Measurements from ENCODE around the gene ARRB1. TPM values are rescaled to one million over a fixed set of nuclear protein-coding genes. Genes with fewer than 3 reads are reported as not detected.

Gene ARRB1
- total RNA-seq, 1 experiment from 2014 or later, result 116 TPM

- no peak for DNase-seq
- CTCF ChIA-PET, result no interaction called here
- Histone ChIP-seq H3K4me1 (peaks cover 22% of the 10 kb centered on the region), H3K4me3 (ENCODE audit: low read depth, low read length) (no peak overlapping the region), H3K9me3 (no peaks in the 10 kb centered on the region), H3K27me3 (replicated peaks; ENCODE audit: control insufficient read depth, insufficient read depth, low read length) (no peaks in the 10 kb centered on the region), H3K36me3 (ENCODE audit: control insufficient read depth, insufficient read depth, low read length) (no peaks in the 10 kb centered on the region; the same call in none of the 2 replicates)
- Mint-ChIP-seq H3K4me3 (ENCODE audit: unreplicated experiment) (no peak overlapping the region), H3K27ac (ENCODE audit: unreplicated experiment) (peak overlapping the region; percentile 32), H3K9me3 (ENCODE audit: unreplicated experiment) (no peaks in the 10 kb centered on the region), H3K4me1 (ENCODE audit: low read depth, unreplicated experiment) (peaks cover 33% of the 10 kb centered on the region), H3K27me3 (ENCODE audit: insufficient read depth, unreplicated experiment) (no peaks in the 10 kb centered on the region), H3K36me3 (ENCODE audit: insufficient read depth, unreplicated experiment) (peaks cover 15% of the 10 kb centered on the region)
- no peak for TF ChIP-seq CTCF (IDR thresholded peaks at IDR 0.05; ENCODE audit: insufficient read depth in 1 of 2, low read depth in 1 of 2, low read length in 1 of 2, severe bottlenecking in 1 of 2, unreplicated experiment in 1 of 2)
- no TSS peak for BruUV-seq (replicated peaks)
- intact Hi-C loops (cut with micrococcal nuclease; ENCODE audit: unreplicated experiment), result no loop called here
- POLR2A ChIA-PET, result no interaction called here
Measured at GRCh38 chr11:75319035-75319877, 32.2 kb downstream of the ARRB1 start.

GRCh38 chr11:75317446-75318122 lies 33.9 kb downstream of the ARRB1 start:
- no peak for TF ChIP-seq CTCF (IDR thresholded peaks at IDR 0.05; ENCODE audit: insufficient read depth in 1 of 2, low read depth in 1 of 2, low read length in 1 of 2, severe bottlenecking in 1 of 2, unreplicated experiment in 1 of 2)
- Histone ChIP-seq H3K36me3 (ENCODE audit: control insufficient read depth, insufficient read depth, low read length) (no peaks in the 10 kb centered on the region; the same call in none of the 2 replicates), H3K4me3 (ENCODE audit: low read depth, low read length) (no peak overlapping the region), H3K4me1 (peaks cover 9% of the 10 kb centered on the region), H3K9me3 (no peaks in the 10 kb centered on the region), H3K27me3 (replicated peaks; ENCODE audit: control insufficient read depth, insufficient read depth, low read length) (no peaks in the 10 kb centered on the region)
- DNase-seq, result no peak
- H3K4me3 Mint-ChIP-seq (ENCODE audit: unreplicated experiment), result no peak overlapping the region
- intact Hi-C loops (cut with micrococcal nuclease; ENCODE audit: unreplicated experiment), result no loop called here
- H3K4me1 Mint-ChIP-seq (ENCODE audit: low read depth, unreplicated experiment), result peaks cover 32% of the 10 kb centered on the region
- H3K9me3 Mint-ChIP-seq (ENCODE audit: unreplicated experiment), result no peaks in the 10 kb centered on the region
- ChIA-PET POLR2A (no interaction called here), CTCF (interaction anchor here (0.5 to 0.6 kb wide), 2 partner anchors 63 to 1976 kb away, joined by 3 to 4 read pairs; no protein-coding TSS in a partner anchor)
- peaks cover 10% of the 10 kb centered on the region for H3K36me3 Mint-ChIP-seq (ENCODE audit: insufficient read depth, unreplicated experiment)
- BruUV-seq (replicated peaks), result no TSS peak
- H3K27me3 Mint-ChIP-seq (ENCODE audit: insufficient read depth, unreplicated experiment), result no peaks in the 10 kb centered on the region
- H3K27ac Mint-ChIP-seq (ENCODE audit: unreplicated experiment), result peak overlapping the region; percentile 46

- no peak overlapping the region for H3K4me3 ChIP-seq (ENCODE audit: low read depth, low read length)
- peaks cover 19% of the 10 kb centered on the region for H3K4me1 ChIP-seq
- no peaks in the 10 kb centered on the region for H3K27me3 ChIP-seq (replicated peaks; ENCODE audit: control insufficient read depth, insufficient read depth, low read length)
- Mint-ChIP-seq H3K36me3 (ENCODE audit: insufficient read depth, unreplicated experiment) (peaks cover 7% of the 10 kb centered on the region), H3K27ac (ENCODE audit: unreplicated experiment) (no peak overlapping the region), H3K27me3 (ENCODE audit: insufficient read depth, unreplicated experiment) (no peaks in the 10 kb centered on the region), H3K4me3 (ENCODE audit: unreplicated experiment) (no peak overlapping the region), H3K4me1 (ENCODE audit: low read depth, unreplicated experiment) (peaks cover 38% of the 10 kb centered on the region), H3K9me3 (ENCODE audit: unreplicated experiment) (no peaks in the 10 kb centered on the region)
- H3K9me3 ChIP-seq, result no peaks in the 10 kb centered on the region
- BruUV-seq (replicated peaks), result no TSS peak
- no peak for TF ChIP-seq CTCF (IDR thresholded peaks at IDR 0.05; ENCODE audit: insufficient read depth in 1 of 2, low read depth in 1 of 2, low read length in 1 of 2, severe bottlenecking in 1 of 2, unreplicated experiment in 1 of 2)
- intact Hi-C loops (cut with micrococcal nuclease; ENCODE audit: unreplicated experiment), result no loop called here
- no peaks in the 10 kb centered on the region for H3K36me3 ChIP-seq (ENCODE audit: control insufficient read depth, insufficient read depth, low read length)
- POLR2A ChIA-PET, result no interaction called here
- DNase-seq, result no peak
- CTCF ChIA-PET, result no interaction called here
Measured at GRCh38 chr11:75315439-75315805, 36.0 kb downstream of the ARRB1 start.

Measured in Caco-2 (cell line).